Panc1 (cell line): Measurements from ENCODE around the gene SPRR5. TPM values are rescaled to one million over a fixed set of nuclear protein-coding genes. Genes with fewer than 3 reads are reported as not detected.

Source experiments
- ATAC-seq: fragments of 200-7000 bp; cut with Tn5 transposase; 2 replicates; pipeline ENCODE4 v1.9.1; 2020; ENCODE audit warnings: mild to moderate bottlenecking, moderate library complexity
- BruUV-seq: library from RNA; stranded (reverse); fragments of 400-500 nt; replicated peaks from 2 replicates; lab custom pipeline; 2021; lab: Mats Ljungman, UMichigan
- CTCF ChIA-PET: fragments of 300-600 bp; sonication (Branson Sonifier 250); formaldehyde crosslinking; loops from one replicate; lab custom pipeline; 2022; ENCODE audit warnings: antibody characterized with exemption; lab: Charles Lee
- POLR2A ChIA-PET: fragments of 300-600 bp; sonication (Branson Sonifier 250); formaldehyde crosslinking; loops from one replicate; lab custom pipeline; 2022; ENCODE audit warnings: antibody characterized with exemption; lab: Charles Lee
- DNase-seq: peaks from one replicate; pipeline ENCODE4 v3.0.0-alpha.2; 2010; ENCODE audit warnings: low read depth, low spot score
- H3K27ac ChIP-seq: 2 replicates; pipeline ENCODE4 v1.5.1; 2011; ENCODE audit warnings: mild to moderate bottlenecking, low read length, inconsistent platforms
- H3K27me3 ChIP-seq: fragments of 200-500 bp; sonication (Bioruptor generic); 2 replicates; pipeline ENCODE4 v1.6.0; 2014; ENCODE audit warnings: low read length, inconsistent platforms; ENCODE audit not compliant: control insufficient read depth, insufficient read depth
- H3K36me3 ChIP-seq: fragments of 200-500 bp; sonication (Bioruptor generic); 2 replicates; pipeline ENCODE4 v1.5.1; 2014; ENCODE audit warnings: inconsistent platforms, mild to moderate bottlenecking, low read length, moderate library complexity; ENCODE audit not compliant: control insufficient read depth, insufficient read depth
- H3K4me1 ChIP-seq: 2 replicates; pipeline ENCODE4 v1.5.1; 2011; ENCODE audit warnings: inconsistent platforms, mild to moderate bottlenecking, low read length, moderate library complexity; ENCODE audit not compliant: control insufficient read depth, insufficient read depth
- H3K4me3 ChIP-seq, 2 experiments: 2 replicates each; pipeline ENCODE4 v1.5.1; 2011 to 2012; ENCODE audit warnings: low read depth in 2 of 2, low read length in 2 of 2, mild to moderate bottlenecking in 2 of 2, inconsistent platforms in 1 of 2, moderate library complexity in 1 of 2
- H3K9me3 ChIP-seq: fragments of 200-500 bp; sonication (Bioruptor generic); 2 replicates; pipeline ENCODE4 v1.5.1; 2014; ENCODE audit warnings: low read depth, mild to moderate bottlenecking, inconsistent platforms, low read length, moderate library complexity; ENCODE audit not compliant: control insufficient read depth, insufficient read depth
- CTCF ChIP-seq: fragments of 450-650 bp; IDR thresholded peaks from 2 replicates; pipeline ENCODE4 v1.5.1; 2017; ENCODE audit warnings: mild to moderate bottlenecking
- POLR2AphosphoS5 ChIP-seq: IDR thresholded peaks from 2 replicates; pipeline ENCODE4 v1.6.1; 2012; ENCODE audit warnings: mild to moderate bottlenecking, low read depth, low read length, moderate library complexity
- REST ChIP-seq, 2 experiments: IDR thresholded peaks; 2 replicates each; pipeline ENCODE4 v1.6.1; 2011 to 2012; ENCODE audit warnings: low read depth in 2 of 2, control low read depth in 1 of 2, low read length in 1 of 2, mild to moderate bottlenecking in 1 of 2, moderate library complexity in 1 of 2; ENCODE audit not compliant: insufficient read depth in 1 of 2
- SIN3A ChIP-seq: IDR thresholded peaks from 2 replicates; pipeline ENCODE4 v1.6.1; 2012; ENCODE audit warnings: low read depth, mild to moderate bottlenecking, low read length, moderate library complexity, borderline replicate concordance; ENCODE audit not compliant: insufficient read depth
- TCF7L2 ChIP-seq: IDR thresholded peaks from 2 replicates; pipeline ENCODE4 v1.6.1; 2011; ENCODE audit warnings: mild to moderate bottlenecking, low read depth, low read length, inconsistent platforms
- in situ Hi-C: cut with HindIII; loops from 2 replicates; pipeline ENCODE4 v1.10.0; 2016; ENCODE audit warnings: low sequenced_read_pairs, low pct_unique_long_range_greater_than_20kb
- intact Hi-C: fragments of 100-400 bp; cut with micrococcal nuclease; formaldehyde crosslinking; loops from one replicate; pipeline ENCODE4 v1.10.0; 2022; ENCODE audit not compliant: unreplicated experiment
- total RNA-seq: library from RNA; stranded (reverse); gene quantifications from one replicate; pipeline ENCODE4 v1.2.1, GENCODE V29; 2021; ENCODE audit not compliant: unreplicated experiment

The SPRR5 gene
- total RNA-seq, 1 experiment from 2014 or later = not detected

GRCh38 chr1:152993186-152993585 lies 46.2 kb downstream of the SPRR5 start:
- in situ Hi-C loops (no loop called here), intact Hi-C loops (no loop called here)
- Histone ChIP-seq H3K27ac (no peak overlapping the region), H3K27me3 (peaks cover 2% of the 10 kb centered on the region; the same call in 1 of the 2 replicates), H3K36me3 (no peaks in the 10 kb centered on the region), H3K4me3 (no peak overlapping the region), H3K9me3 (no peaks in the 10 kb centered on the region), H3K4me1 (no peaks in the 10 kb centered on the region)
- DNase-seq (no peak), ATAC-seq (no peak)
- ChIA-PET CTCF (no interaction called here), POLR2A (no interaction called here)
- BruUV-seq = no TSS peak
- no peak for TF ChIP-seq POLR2AphosphoS5
- TF ChIP-seq CTCF = no peak
- TF ChIP-seq TCF7L2 = no peak
- TF ChIP-seq REST (IDR thresholded peaks at IDR 0.05; ENCODE audit: insufficient read depth in 1 of 2, low read depth in 2 of 2, low read length in 1 of 2) = no peak
- TF ChIP-seq SIN3A = no peak

DNA sequence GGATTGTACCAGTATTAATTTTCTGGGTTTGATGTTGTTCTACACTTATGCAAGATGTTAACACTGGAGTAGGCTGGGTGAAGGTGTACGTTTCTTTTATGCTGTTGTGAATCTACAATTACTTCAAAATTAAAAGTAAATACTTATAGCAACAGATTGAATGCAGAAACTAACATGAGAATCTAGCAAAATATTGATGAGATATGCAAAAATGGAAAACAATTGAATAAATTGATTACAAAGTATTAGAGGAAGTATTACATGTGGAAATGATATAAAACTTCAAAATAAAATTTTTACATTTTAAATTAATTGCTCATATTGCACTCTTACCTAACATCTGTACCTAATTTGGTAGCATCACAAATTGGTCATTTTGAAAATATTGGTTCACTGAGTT lies 48.8 kb downstream of the SPRR5 start:
- no peak overlapping the region for H3K4me3 ChIP-seq
- CTCF ChIA-PET = no interaction called here
- no peak overlapping the region for H3K27ac ChIP-seq
- BruUV-seq = no TSS peak
- H3K4me1 ChIP-seq = no peaks in the 10 kb centered on the region
- no peak for ATAC-seq
- no peak for DNase-seq
- no peak for TF ChIP-seq POLR2AphosphoS5
- no peak for TF ChIP-seq CTCF
- TF ChIP-seq TCF7L2 = no peak
- no peak for TF ChIP-seq REST (IDR thresholded peaks at IDR 0.05; ENCODE audit: insufficient read depth in 1 of 2, low read depth in 2 of 2, low read length in 1 of 2)
- TF ChIP-seq SIN3A = no peak
- intact Hi-C loops = no loop called here
- in situ Hi-C loops = no loop called here
- peaks cover 2% of the 10 kb centered on the region; the same call in 1 of the 2 replicates for H3K27me3 ChIP-seq
- no peaks in the 10 kb centered on the region for H3K36me3 ChIP-seq
- no peaks in the 10 kb centered on the region for H3K9me3 ChIP-seq
- POLR2A ChIA-PET = no interaction called here
